ENCODE measurements around the gene SCTR.

DNA sequence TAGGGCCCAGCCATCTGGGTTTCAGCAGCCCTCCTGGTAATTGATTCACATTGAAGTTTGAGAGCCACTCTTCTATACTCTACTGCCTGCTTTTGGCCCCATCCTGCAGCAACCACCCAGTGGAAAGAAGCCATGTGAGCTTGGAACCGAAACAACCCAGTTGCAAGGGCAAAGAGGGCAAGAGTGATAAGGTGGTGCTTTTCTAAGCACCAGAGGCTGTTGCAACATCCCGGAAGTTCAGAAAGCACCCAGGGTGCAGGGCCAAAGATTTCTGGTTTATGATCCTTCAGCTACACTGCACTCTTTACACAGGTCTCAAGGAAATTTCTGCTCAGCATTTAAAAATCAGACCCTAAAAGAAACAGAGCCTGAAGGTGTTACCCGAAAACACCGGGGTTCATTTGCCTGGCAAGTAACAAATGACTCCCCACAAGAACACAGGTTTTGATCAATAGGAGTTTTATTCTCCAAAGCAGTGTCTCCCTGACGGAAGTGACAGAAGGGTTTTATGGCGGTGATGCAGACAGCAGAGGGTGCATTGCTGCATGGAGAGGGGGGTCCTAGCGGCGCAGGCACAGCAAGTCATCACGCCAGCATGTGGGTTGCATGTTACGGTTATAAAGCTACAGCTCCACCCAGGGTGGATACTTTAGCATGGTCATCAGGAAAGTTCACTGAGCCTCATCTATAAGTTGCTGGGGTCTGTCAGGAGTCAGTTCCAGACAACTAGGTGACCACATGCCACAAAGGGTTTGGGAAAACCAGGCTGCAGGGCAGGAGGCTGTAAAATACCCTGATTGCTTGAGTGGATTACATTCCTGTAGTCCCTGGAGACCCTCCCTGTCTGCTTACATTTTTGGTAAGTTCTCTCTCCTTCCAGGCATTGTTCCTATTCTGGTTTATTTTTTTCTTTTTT is 121.4 kb downstream of the SCTR start:
- TF ChIP-seq, protein P1, sequence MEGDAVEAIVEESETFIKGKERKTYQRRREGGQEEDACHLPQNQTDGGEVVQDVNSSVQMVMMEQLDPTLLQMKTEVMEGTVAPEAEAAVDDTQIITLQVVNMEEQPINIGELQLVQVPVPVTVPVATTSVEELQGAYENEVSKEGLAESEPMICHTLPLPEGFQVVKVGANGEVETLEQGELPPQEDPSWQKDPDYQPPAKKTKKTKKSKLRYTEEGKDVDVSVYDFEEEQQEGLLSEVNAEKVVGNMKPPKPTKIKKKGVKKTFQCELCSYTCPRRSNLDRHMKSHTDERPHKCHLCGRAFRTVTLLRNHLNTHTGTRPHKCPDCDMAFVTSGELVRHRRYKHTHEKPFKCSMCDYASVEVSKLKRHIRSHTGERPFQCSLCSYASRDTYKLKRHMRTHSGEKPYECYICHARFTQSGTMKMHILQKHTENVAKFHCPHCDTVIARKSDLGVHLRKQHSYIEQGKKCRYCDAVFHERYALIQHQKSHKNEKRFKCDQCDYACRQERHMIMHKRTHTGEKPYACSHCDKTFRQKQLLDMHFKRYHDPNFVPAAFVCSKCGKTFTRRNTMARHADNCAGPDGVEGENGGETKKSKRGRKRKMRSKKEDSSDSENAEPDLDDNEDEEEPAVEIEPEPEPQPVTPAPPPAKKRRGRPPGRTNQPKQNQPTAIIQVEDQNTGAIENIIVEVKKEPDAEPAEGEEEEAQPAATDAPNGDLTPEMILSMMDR (IDR thresholded peaks at IDR 0.05): no peak
- TF ChIP-seq POLR2A (IDR thresholded peaks at IDR 0.05): no peak

Data from heart left ventricle (tissue), 13 donors.